ENCODE data around the gene C6orf47. TPM values are rescaled to one million over a fixed set of nuclear protein-coding genes. Genes with fewer than 3 reads are reported as not detected.

Gene C6orf47
- total and polyA plus RNA-seq, 2 of the 8 experiments (the other 6 are each of a cell fraction or from before 2014, with no cell fraction given): 4.7 to 14.6 TPM

DNA sequence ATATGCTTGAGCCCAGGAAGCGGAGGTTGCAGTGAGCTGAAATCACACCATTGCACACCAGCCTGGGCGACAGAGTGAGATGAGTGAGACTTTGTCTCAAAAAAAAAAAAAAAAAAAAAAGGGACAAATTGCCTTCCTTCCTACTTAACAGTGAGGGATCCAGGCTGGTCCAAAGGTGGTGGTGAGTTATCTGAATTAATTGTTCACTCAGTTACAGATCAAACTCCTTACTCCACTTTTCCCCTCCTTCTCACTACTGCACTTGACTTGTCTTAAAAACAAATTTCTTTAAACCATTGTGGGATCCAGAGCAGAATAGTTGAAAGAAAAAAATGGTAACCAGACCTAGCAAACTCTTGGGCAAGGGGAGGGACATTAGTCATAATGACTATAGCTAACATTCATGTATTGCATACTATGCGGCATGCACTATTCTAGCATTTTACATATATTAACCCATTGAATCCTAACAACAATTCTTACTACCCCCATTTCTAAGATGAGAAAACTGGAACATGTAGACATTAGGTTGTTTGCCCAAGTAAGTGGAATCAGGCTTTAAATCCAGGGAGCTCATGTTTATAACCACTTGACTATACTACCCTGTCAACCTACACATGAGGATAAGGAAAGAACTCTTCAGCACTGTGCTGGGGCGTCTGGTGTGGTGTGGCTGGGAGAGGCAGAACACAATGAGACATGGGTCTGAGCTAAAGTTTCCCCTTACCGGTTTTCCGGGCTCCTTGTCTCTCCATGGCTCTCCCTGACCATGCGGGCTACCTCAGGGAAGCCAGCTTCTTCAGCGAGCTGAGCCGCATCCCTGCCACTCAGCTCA, 2.8 kb upstream of the C6orf47 start:
- no peak overlapping the region for H3K27ac ChIP-seq (ENCODE audit: low read depth, low read length)
- peak overlapping the region in 1 of 4 experiments; percentile 95; a peak in 3 of 7 replicates for H3K9ac ChIP-seq (replicated peaks in 1 of 4; ENCODE audit: extremely low read depth in 1 of 4, low read depth in 3 of 4, low read length in 3 of 4)
- H3K4me3 ChIP-seq (ENCODE audit: extremely low read depth in 1 of 4, insufficient read depth in 2 of 4, low read depth in 3 of 4, low read length in 4 of 4): peak overlapping the region in 3 of 4 experiments; percentile 28 to 94 (median 42); a peak in 5 of 8 replicates
- TF ChIP-seq GTF2F1 (IDR thresholded peaks at IDR 0.05; ENCODE audit: borderline replicate concordance, low read depth, low read length) (no peak), GABPA (IDR thresholded peaks at IDR 0.05; ENCODE audit: borderline replicate concordance, insufficient read depth, low read length) (no peak), CEBPB (IDR thresholded peaks at IDR 0.05; ENCODE audit: low read depth, low read length) (no peak)
- no peak overlapping the region for H2BK120ac ChIP-seq (replicated peaks; ENCODE audit: low read depth, low read length)
- no peak overlapping the region for H3K14ac ChIP-seq (ENCODE audit: insufficient read length)
- H4K5ac ChIP-seq (ENCODE audit: insufficient read length, low read depth, low read length): no peak overlapping the region
- peaks cover 0 to 19% (median 5%) of the 10 kb centered on the region in 4 experiments; a peak in 5 of 7 replicates for H3K4me1 ChIP-seq (replicated peaks in 1 of 4; ENCODE audit: control insufficient read depth in 3 of 4, insufficient read depth in 4 of 4, low read length in 3 of 4)
- peak overlapping the region; percentile 74 to 82 for H3K4me2 ChIP-seq (ENCODE audit: insufficient read depth in 1 of 2, low read depth in 2 of 2, low read length in 2 of 2)
- H3K79me1 ChIP-seq (ENCODE audit: low read depth, low read length): peaks cover 12% of the 10 kb centered on the region
- 90% methylated on average over 9 of the region's 9 CpGs; no CpG with 5 or more reads in 1 of the 2 experiments for WGBS, 2 experiments (ENCODE audit: extremely low coverage in 1 of 2, insufficient coverage in 1 of 2, insufficient read length in 1 of 2, insufficient replicate concordance in 2 of 2, low coverage in 1 of 2, low lambda C conversion rate in 2 of 2, missing lambda C conversion rate in 1 of 2)
- no peak overlapping the region for H2BK5ac ChIP-seq (ENCODE audit: low read depth, low read length)
- H3K27me3 ChIP-seq (replicated peaks in 1 of 4; ENCODE audit: control insufficient read depth in 3 of 4, extremely low read depth in 1 of 4, insufficient read depth in 3 of 4, low read length in 3 of 4): no peaks in the 10 kb centered on the region
- ChIA-PET POLR2A (ENCODE audit: partially characterized antibody) (interaction anchor here (0.6 to 25.5 kb wide), 22 partner anchors 10 to 281 kb away, joined by 3 to 883 read pairs (median 6); partner anchors contain the start of genes ABHD16A, AIF1, APOM and BAG6), CTCF (ENCODE audit: partially characterized antibody) (interaction anchor here (0.6 to 3.8 kb wide), 15 partner anchors 10 to 289 kb away, joined by 3 to 38 read pairs (median 5); partner anchors contain the start of genes APOM, BAG6 and LSM2)
- H3K4ac ChIP-seq (replicated peaks; ENCODE audit: insufficient read length, low read depth, low read length): no peak overlapping the region
- H3K23me2 ChIP-seq (ENCODE audit: low read depth, low read length): peaks cover 12% of the 10 kb centered on the region
- no peaks in the 10 kb centered on the region for H3K9me3 ChIP-seq (ENCODE audit: insufficient read depth in 2 of 2, low read depth in 1 of 2, low read length in 1 of 2)
- no peak overlapping the region for H3K18ac ChIP-seq (ENCODE audit: extremely low read depth, low read length)
- H3K56ac ChIP-seq (replicated peaks; ENCODE audit: insufficient read length, low read depth, low read length): no peak overlapping the region
- H4K8ac ChIP-seq (ENCODE audit: extremely low read depth, insufficient read depth, low read length): no peak overlapping the region
- H3K36me3 ChIP-seq (ENCODE audit: control insufficient read depth in 2 of 4, insufficient read depth in 4 of 4, low read length in 3 of 4): peaks cover 15 to 30% (median 20%) of the 10 kb centered on the region in 4 experiments
- peaks cover 5 to 7% of the 10 kb centered on the region in 2 experiments for H4K20me1 ChIP-seq (replicated peaks in 1 of 2; ENCODE audit: control insufficient read depth in 1 of 2, insufficient read depth in 2 of 2, low read length in 2 of 2)
- no peak overlapping the region for H4K91ac ChIP-seq (replicated peaks; ENCODE audit: insufficient read length, low read length)
- H2AFZ ChIP-seq (ENCODE audit: low read length): no peak overlapping the region
- no peak overlapping the region for H2AK5ac ChIP-seq (ENCODE audit: low read depth, low read length)
- no peak overlapping the region for H2BK12ac ChIP-seq (ENCODE audit: low read depth, low read length)
- no peak overlapping the region for H3K23ac ChIP-seq (ENCODE audit: insufficient read length)
- H2BK15ac ChIP-seq (ENCODE audit: low read length): no peak overlapping the region
- FAIRE-seq (no peak), DNase-seq (ENCODE audit: low read depth in 1 of 2, low spot score in 2 of 2) (no peak)
- H2BK20ac ChIP-seq (ENCODE audit: low read length): no peak overlapping the region
- peaks cover 0 to 57% of the 10 kb centered on the region in 2 experiments; a peak in 3 of 4 replicates for H3K79me2 ChIP-seq (ENCODE audit: control insufficient read depth in 1 of 2, insufficient read depth in 2 of 2, low read length in 2 of 2)
